ENCODE results near the gene PDZD2.

Gene PDZD2

DNA sequence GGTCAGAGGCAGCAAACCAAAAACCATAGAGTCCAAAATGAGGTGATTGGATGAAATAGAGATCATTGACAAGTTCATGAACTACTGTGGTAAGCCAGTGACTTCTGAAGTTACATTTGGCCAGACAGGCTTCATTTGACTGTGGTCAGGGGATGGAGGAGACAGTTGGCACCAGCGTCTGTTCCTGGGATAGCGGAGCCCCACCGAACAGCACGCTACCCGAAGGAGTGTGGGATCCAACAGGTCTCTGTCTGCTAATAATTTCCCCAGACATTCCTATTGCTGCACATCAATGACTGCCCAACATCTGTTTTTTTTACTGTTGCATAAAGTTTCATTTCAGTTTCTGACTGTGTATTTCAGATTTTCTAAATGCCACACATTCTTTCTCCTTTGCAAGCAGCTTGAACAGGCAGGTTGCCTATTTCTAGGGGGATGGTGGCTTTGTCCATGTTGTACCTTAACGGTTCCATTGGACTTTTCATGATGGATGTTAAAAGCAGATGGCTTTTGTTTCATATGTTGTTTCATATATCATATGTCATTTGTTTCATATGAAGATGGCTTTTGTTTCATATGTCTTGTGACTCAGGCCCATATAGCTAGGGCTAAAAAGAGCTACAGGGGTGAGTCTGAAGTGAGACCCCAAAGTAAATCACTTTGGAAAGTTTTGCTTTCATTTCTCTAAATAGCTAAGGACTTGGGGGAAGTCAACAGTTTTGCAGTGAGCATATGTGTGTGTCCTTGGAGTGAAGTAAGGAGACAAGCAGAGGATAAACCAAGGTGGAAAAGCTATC is 354.4 kb downstream of the PDZD2 start:
- Histone ChIP-seq H4K20me1 (ENCODE audit: control insufficient read depth, insufficient read depth, low read depth, low read length) (no peaks in the 10 kb centered on the region), H3K4me3 (ENCODE audit: low read length) (peak overlapping the region; percentile 92), H3K4me1 (ENCODE audit: control insufficient read depth, low read length) (peaks cover 87% of the 10 kb centered on the region), H3K36me3 (ENCODE audit: control insufficient read depth, low read length) (peaks cover 10% of the 10 kb centered on the region), H3K9me3 (ENCODE audit: control insufficient read depth, insufficient read depth, low read length) (no peaks in the 10 kb centered on the region), H3K27me3 (ENCODE audit: control insufficient read depth, low read length) (no peaks in the 10 kb centered on the region), H3K27ac (ENCODE audit: low read depth, low read length) (peak overlapping the region; percentile 94), H3K79me2 (ENCODE audit: control insufficient read depth, low read length) (peaks cover 35% of the 10 kb centered on the region), H3K4me2 (ENCODE audit: low read length) (peak overlapping the region; percentile 91), H3K9me2 (replicated peaks; ENCODE audit: control insufficient read depth, low read length) (no peaks in the 10 kb centered on the region), H3F3A (ENCODE audit: control insufficient read depth, insufficient read depth) (peaks cover 44% of the 10 kb centered on the region)
- TF ChIP-seq, protein P1, sequence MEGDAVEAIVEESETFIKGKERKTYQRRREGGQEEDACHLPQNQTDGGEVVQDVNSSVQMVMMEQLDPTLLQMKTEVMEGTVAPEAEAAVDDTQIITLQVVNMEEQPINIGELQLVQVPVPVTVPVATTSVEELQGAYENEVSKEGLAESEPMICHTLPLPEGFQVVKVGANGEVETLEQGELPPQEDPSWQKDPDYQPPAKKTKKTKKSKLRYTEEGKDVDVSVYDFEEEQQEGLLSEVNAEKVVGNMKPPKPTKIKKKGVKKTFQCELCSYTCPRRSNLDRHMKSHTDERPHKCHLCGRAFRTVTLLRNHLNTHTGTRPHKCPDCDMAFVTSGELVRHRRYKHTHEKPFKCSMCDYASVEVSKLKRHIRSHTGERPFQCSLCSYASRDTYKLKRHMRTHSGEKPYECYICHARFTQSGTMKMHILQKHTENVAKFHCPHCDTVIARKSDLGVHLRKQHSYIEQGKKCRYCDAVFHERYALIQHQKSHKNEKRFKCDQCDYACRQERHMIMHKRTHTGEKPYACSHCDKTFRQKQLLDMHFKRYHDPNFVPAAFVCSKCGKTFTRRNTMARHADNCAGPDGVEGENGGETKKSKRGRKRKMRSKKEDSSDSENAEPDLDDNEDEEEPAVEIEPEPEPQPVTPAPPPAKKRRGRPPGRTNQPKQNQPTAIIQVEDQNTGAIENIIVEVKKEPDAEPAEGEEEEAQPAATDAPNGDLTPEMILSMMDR (IDR thresholded peaks at IDR 0.05; ENCODE audit: low read depth, low read length, poor library complexity, severe bottlenecking): no peak
- TF ChIP-seq EZH2phosphoT487 (IDR thresholded peaks at IDR 0.05; ENCODE audit: borderline replicate concordance, low read length): no peak

DNA sequence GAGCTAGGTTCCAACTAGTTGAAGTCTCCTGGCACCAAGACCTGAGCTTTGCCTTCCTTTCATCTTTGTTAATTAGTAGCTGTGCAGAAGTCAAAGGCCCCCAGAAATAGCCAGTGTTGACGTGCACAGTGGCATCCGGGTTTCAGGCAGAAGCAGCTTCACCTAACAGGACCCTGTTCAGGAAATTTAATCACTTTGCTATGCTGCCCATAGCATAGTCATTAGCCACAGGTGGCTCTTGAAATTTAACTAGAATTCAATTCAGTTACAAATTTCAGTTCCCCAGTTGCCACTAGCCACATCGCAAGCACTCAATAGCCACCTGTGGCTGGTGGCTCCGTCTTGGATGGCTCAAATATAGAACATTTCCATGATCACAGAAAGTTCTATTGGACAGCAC is 356.1 kb downstream of the PDZD2 start:
- peaks cover 46% of the 10 kb centered on the region for H3F3A ChIP-seq (ENCODE audit: control insufficient read depth, insufficient read depth)
- no peaks in the 10 kb centered on the region for H4K20me1 ChIP-seq (ENCODE audit: control insufficient read depth, insufficient read depth, low read depth, low read length)
- no peaks in the 10 kb centered on the region for H3K9me2 ChIP-seq (replicated peaks; ENCODE audit: control insufficient read depth, low read length)
- no peak for TF ChIP-seq EZH2phosphoT487 (IDR thresholded peaks at IDR 0.05; ENCODE audit: borderline replicate concordance, low read length)
- TF ChIP-seq, protein P1 (IDR thresholded peaks at IDR 0.05; ENCODE audit: low read depth, low read length, poor library complexity, severe bottlenecking): no peak
- peak overlapping the region; percentile 94 for H3K27ac ChIP-seq (ENCODE audit: low read depth, low read length)
- peaks cover 52% of the 10 kb centered on the region for H3K79me2 ChIP-seq (ENCODE audit: control insufficient read depth, low read length)
- peaks cover 25% of the 10 kb centered on the region for H3K36me3 ChIP-seq (ENCODE audit: control insufficient read depth, low read length)
- peaks cover 100% of the 10 kb centered on the region for H3K4me1 ChIP-seq (ENCODE audit: control insufficient read depth, low read length)
- peak overlapping the region; percentile 91 for H3K4me2 ChIP-seq (ENCODE audit: low read length)
- no peaks in the 10 kb centered on the region for H3K27me3 ChIP-seq (ENCODE audit: control insufficient read depth, low read length)
- H3K4me3 ChIP-seq (ENCODE audit: low read length): peak overlapping the region; percentile 92
- H3K9me3 ChIP-seq (ENCODE audit: control insufficient read depth, insufficient read depth, low read length): no peaks in the 10 kb centered on the region

DNA sequence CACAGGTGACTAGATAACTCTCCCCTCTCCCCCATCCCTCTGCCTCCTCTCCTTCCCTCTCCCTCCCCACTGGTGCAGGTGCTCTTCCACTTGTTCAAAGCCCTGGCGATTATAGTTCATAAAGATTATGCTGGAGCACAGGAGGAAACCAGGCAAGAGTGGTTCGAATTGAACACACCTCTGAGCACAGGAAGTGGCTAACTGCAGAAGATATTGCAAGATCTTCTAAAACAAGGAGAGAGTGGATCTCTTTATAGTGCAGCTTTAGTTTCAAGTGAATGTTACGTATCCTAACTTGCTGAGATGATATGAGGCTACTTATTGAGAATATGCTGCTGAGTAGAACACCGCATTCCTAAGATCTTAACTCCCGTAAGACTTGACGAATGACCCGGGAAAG is 356.8 kb downstream of the PDZD2 start:
- H3F3A ChIP-seq (ENCODE audit: control insufficient read depth, insufficient read depth): peaks cover 40% of the 10 kb centered on the region
- H3K4me2 ChIP-seq (ENCODE audit: low read length): peak overlapping the region; percentile 91
- H4K20me1 ChIP-seq (ENCODE audit: control insufficient read depth, insufficient read depth, low read depth, low read length): no peaks in the 10 kb centered on the region
- peaks cover 53% of the 10 kb centered on the region for H3K79me2 ChIP-seq (ENCODE audit: control insufficient read depth, low read length)
- no peaks in the 10 kb centered on the region for H3K9me2 ChIP-seq (replicated peaks; ENCODE audit: control insufficient read depth, low read length)
- peak overlapping the region; percentile 94 for H3K27ac ChIP-seq (ENCODE audit: low read depth, low read length)
- peak overlapping the region; percentile 92 for H3K4me3 ChIP-seq (ENCODE audit: low read length)
- TF ChIP-seq, protein P1 (IDR thresholded peaks at IDR 0.05; ENCODE audit: low read depth, low read length, poor library complexity, severe bottlenecking): no peak
- no peak for TF ChIP-seq EZH2phosphoT487 (IDR thresholded peaks at IDR 0.05; ENCODE audit: borderline replicate concordance, low read length)
- peaks cover 29% of the 10 kb centered on the region for H3K36me3 ChIP-seq (ENCODE audit: control insufficient read depth, low read length)
- no peaks in the 10 kb centered on the region for H3K27me3 ChIP-seq (ENCODE audit: control insufficient read depth, low read length)
- H3K9me3 ChIP-seq (ENCODE audit: control insufficient read depth, insufficient read depth, low read length): no peaks in the 10 kb centered on the region
- H3K4me1 ChIP-seq (ENCODE audit: control insufficient read depth, low read length): peaks cover 95% of the 10 kb centered on the region

All from DOHH2 (cell line).